NCI-H524 (cell line): ENCODE results near the gene SETD2.
A peak's percentile ranks its signal among the peaks of the same experiment; 100 is the strongest.

ENCODE experiments used
- DNase-seq, 2 experiments: peaks; one replicate each; lab custom pipeline; 2025; lab: John Stamatoyannopoulos, UW

Gene SETD2

GRCh38 chr3:47009225-47010110 lies 154.4 kb downstream of the SETD2 start:
- peak; percentile 63 to 92 for DNase-seq

GRCh38 chr3:47008851-47009224 lies 155.1 kb downstream of the SETD2 start:
- DNase-seq: no peak

- DNase-seq: no peak
Observed at GRCh38 chr3:47008234-47008796, 155.6 kb downstream of the SETD2 start.

GRCh38 chr3:47007482-47008233 lies 156.3 kb downstream of the SETD2 start:
- DNase-seq: no peak

GRCh38 chr3:47007001-47007400 lies 156.9 kb downstream of the SETD2 start:
- DNase-seq: no peak

- no peak for DNase-seq
Observed at GRCh38 chr3:47006145-47006651, 157.7 kb downstream of the SETD2 start.

- DNase-seq: no peak
Observed at GRCh38 chr3:47005212-47006144, 158.4 kb downstream of the SETD2 start.

- no peak for DNase-seq
Observed at GRCh38 chr3:47004369-47005211, 159.3 kb downstream of the SETD2 start.

GRCh38 chr3:47003461-47004368 lies 160.2 kb downstream of the SETD2 start:
- DNase-seq: no peak

- DNase-seq: no peak
Observed at GRCh38 chr3:47003056-47003410, 160.9 kb downstream of the SETD2 start.

- no peak for DNase-seq
Observed at GRCh38 chr3:47002171-47003055, 161.5 kb downstream of the SETD2 start.

GRCh38 chr3:47001731-47002170 lies 162.2 kb downstream of the SETD2 start:
- no peak for DNase-seq

- no peak for DNase-seq
Observed at GRCh38 chr3:47000922-47001730, 162.8 kb downstream of the SETD2 start.

- DNase-seq: no peak
Observed at GRCh38 chr3:47000198-47000815, 163.6 kb downstream of the SETD2 start.

- no peak for DNase-seq
Observed at GRCh38 chr3:46999516-47000197, 164.3 kb downstream of the SETD2 start.

- DNase-seq: no peak
Observed at GRCh38 chr3:46998852-46999515, 164.9 kb downstream of the SETD2 start.
